ENCODE data around the gene PLEKHG3.
A peak's percentile ranks its signal among the peaks of the same experiment; 100 is the strongest.

The PLEKHG3 gene

GRCh38 chr14:64748995-64749714 is 44.9 kb downstream of the PLEKHG3 start:
- DNase-seq, result no peak

- no peak for DNase-seq
These were observed 48.7 kb downstream of the PLEKHG3 start for GRCh38 chr14:64752909-64753308.

GRCh38 chr14:64753374-64753773 is 49.1 kb downstream of the PLEKHG3 start:
- no peak for DNase-seq

GRCh38 chr14:64753999-64754398 is 49.8 kb downstream of the PLEKHG3 start:
- DNase-seq, result no peak

GRCh38 chr14:64754685-64755084 is 50.5 kb downstream of the PLEKHG3 start:
- DNase-seq, result no peak

- no peak for DNase-seq
These were observed 51.6 kb downstream of the PLEKHG3 start for GRCh38 chr14:64755781-64756221.

GRCh38 chr14:64756712-64757111 is 52.5 kb downstream of the PLEKHG3 start:
- DNase-seq, result no peak

DNA sequence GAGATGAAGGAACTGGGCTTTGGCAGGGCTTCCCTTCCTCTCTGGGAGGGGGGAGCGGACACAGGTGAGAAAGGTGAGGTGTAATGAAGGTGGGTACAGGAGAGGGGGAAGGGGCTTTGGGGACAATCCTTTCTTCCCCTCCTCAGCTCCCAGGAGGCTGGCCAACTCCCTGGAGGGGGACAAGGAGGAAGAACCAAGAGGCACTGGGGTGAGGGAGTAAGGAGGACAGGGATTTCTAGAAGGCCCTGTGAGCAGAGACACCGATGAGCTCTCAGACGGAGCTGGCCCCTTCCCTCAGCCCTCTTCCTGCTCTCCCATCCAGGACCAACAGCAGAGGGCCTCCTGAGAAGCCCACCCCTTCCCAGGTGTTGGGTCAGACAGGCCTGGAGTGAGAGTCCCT is 53.4 kb downstream of the PLEKHG3 start:
- no peak for DNase-seq

DNA sequence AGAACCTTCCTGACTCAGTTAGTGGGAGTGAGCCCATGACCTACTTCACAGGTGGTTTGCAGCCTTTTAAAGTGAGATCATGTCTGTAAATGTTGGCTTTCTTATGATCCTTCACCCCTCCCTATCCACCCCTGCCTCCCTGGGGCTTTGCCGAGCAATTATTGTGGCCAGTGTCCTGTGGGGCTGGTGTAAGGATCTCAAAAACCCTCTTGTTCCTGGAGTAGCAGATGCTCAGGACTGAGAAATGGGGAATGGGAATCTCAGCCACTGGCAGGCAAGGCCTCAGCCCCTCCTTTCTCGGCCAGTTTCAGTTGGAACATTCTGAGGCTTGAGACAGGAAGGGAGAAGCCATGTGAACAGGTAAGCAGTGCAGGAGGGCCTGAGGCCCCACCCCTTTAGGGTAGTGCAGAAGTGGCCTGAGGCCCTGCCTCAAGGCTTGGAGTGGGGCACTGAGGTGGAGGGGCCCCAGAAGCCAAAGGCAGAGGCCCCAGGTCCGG is 53.8 kb downstream of the PLEKHG3 start:
- DNase-seq, result no peak

GRCh38 chr14:64758691-64759554 is 54.7 kb downstream of the PLEKHG3 start:
- DNase-seq, result no peak

DNA sequence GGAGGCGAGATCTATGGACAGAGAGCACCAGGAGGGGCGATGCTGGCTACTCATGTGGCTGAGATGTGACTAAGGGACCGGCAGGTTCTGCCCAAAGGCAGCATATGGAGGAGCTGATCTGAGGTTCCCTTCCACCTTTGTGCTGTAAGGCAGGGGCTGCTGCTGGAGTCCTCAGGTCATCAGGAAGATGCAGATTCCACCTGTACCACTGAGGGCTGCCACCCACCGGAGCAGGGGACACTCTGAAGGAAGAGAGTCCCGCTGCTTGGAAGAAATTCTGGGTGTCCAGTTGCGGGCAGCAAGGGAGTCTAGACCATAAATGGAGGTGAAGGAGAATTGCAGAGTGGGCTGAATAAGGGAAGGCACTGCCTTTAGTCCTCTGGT is 55.3 kb downstream of the PLEKHG3 start:
- DNase-seq, result no peak

GRCh38 chr14:64760146-64760755 is 56.0 kb downstream of the PLEKHG3 start:
- peak; percentile 50 for DNase-seq

DNA sequence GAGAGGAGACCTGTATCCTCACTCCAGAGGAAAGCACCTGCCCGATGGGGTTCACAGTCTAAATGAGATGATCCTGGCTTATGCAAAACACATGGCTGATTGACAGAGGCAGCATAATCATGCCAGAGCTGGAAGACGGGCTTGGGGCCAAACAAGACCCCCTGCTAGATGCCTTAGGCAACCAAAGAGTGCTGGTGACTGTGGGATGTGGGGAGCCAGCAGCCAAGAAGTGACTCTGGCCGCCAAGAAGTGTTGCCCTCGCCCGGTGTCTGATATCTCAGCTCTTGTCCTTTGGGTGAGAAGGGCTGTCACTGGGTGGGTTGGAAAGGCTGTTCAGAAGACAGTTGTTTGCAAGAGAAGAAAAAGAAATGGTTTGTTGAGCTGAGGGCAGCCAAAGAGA is 56.7 kb downstream of the PLEKHG3 start:
- no peak for DNase-seq

- no peak for DNase-seq
These were observed 57.3 kb downstream of the PLEKHG3 start for GRCh38 chr14:64761441-64762043.

- DNase-seq, result no peak
These were observed 58.1 kb downstream of the PLEKHG3 start for GRCh38 chr14:64762044-64763034.

- DNase-seq, result no peak
These were observed 59.0 kb downstream of the PLEKHG3 start for GRCh38 chr14:64763085-64763782.

DNA sequence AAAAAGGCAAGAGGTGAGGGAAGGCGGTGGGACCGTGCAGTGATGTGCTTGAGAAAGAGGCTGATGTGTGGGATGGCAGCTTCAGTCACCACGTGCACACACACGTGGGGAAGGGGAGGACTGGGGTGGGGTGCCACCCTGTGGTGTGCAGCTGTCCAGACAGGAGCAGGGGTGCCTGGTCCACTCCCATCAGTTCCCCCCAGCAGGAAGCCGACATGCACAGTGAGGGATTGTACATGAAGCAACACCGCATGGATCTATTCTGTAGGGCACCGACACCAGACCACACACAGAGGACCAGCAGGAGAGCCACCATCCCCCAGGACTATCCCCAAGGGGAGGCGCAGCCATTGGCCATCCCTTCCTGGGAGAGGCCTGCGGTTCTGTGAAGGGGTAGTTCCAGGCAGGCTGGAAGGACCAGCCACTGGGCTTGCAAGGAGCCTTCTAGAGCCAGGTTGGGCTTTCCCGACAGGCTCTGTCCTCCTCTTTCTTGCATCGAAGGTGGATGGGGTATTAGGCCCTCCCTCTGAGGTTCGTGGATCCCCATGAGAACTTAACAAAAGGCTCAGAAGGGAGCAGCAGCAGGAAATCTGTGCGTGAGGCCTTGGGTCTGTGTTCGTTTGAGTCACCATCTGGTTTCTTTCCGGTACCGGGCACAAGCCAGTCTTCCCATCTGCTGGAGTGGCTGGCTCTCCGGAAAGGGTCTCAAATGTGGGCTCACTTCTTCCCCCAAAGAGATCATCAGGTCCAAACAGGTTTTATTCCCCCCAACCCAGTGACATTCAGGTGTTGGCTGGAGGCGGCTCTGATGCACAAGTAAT is 59.8 kb downstream of the PLEKHG3 start:
- DNase-seq, result no peak

DNA sequence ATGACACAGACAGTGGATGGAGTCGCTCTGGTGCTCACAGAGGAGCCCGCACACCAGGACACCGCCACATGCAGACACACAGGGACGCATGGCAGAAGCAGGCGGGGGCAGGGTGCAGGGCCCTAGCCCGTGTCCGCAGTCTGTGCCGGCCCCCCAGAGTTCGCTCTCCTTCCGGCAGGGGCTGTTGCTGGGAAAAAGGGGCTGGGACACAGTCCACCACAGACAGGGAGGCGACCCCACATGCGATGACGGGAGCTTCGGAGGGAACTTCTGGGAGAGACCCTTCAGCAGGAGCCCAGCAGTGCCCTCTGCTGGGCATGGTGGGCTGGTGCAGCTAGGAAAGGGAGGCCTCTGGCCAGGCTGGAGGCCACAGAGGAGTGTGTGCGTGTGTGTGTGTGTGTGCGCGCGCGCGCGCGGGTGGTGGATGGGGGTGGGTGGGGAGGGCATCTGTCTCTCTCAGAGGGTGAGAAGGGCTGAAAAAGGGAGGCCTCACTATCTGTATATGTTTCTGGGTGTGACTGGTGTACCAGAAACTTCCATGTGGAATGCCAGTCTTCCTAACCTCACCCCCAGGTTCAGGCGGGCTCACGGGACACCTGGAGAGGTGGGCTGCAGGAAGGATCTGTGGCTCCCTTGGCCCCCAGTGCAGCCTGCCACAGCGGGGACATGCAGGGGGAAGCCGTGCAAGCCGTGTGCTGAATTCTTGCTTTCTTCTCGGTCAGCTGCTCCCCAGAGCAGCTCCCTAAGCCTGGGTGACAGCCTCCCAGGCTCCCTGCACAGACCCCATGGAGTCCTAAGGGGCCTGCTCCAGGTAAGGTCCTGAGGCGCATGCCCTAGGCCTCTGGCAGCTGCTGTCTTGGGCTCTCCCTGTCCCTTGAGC is 60.7 kb downstream of the PLEKHG3 start:
- peak; percentile 60 for DNase-seq

DNA sequence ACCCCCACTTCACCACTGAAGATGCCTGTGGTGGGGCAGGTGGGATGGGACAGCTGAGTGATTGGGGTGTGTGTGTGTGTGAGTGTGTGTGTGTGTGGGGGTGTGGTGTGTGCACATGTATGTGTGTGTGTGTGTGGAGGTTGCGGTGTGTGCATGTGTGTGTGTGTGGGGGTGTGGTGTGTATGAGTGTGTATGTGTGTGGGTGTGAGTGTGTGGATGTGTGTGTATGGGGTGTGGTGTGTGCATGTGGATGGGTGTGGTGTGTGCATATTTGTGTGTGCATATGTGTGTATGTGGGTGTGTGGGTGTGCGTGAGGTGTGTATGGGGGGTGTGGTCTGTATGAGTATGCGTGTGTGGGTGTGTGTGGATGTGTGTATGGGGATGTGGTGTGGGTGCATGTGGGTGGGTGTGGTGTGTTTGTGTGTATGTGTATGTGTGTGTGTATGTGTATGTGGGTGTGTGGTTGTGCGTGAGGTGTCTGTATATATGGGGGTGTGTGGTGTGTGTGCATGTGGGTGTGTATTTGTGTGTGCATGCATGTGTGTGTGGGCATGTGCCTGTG is 61.6 kb downstream of the PLEKHG3 start:
- DNase-seq, result no peak
